Measurements from ENCODE around the gene PPP2R2B.

GRCh38 chr5:146726020-146726419 is 152.5 kb downstream of the PPP2R2B start:
- TF ChIP-seq POLR2A (IDR thresholded peaks at IDR 0.05; ENCODE audit: low read length) (no peak), GATA1 (IDR thresholded peaks at IDR 0.05; ENCODE audit: low read depth, low read length) (no peak)

All from erythroblast (primary cell).